Measurements from ENCODE around the gene DHX29.

DNA sequence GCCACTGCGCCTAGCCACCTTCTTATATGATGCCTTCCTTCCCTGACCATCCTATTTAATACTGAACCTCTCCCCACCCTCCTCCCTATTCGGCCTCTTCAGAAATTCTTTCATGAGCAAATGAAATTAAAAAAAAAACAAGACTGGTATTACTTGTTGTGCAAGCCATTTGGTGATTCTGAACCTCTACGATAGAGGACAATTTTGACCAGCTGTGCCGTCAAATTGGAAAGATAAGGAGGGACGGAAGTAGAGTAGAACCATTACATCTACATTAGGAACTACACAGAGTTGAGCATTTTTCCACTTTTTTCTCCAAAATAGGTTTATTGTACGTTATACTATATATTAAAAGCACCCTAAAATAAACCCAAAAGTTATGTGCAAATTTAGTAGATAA is 2.9 kb downstream of the DHX29 start:
- TF ChIP-seq ZNF324 (tag by site-specific recombination; IDR thresholded peaks at IDR 0.05): no peak
- TF ChIP-seq, protein P1, sequence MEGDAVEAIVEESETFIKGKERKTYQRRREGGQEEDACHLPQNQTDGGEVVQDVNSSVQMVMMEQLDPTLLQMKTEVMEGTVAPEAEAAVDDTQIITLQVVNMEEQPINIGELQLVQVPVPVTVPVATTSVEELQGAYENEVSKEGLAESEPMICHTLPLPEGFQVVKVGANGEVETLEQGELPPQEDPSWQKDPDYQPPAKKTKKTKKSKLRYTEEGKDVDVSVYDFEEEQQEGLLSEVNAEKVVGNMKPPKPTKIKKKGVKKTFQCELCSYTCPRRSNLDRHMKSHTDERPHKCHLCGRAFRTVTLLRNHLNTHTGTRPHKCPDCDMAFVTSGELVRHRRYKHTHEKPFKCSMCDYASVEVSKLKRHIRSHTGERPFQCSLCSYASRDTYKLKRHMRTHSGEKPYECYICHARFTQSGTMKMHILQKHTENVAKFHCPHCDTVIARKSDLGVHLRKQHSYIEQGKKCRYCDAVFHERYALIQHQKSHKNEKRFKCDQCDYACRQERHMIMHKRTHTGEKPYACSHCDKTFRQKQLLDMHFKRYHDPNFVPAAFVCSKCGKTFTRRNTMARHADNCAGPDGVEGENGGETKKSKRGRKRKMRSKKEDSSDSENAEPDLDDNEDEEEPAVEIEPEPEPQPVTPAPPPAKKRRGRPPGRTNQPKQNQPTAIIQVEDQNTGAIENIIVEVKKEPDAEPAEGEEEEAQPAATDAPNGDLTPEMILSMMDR (tag by site-specific recombination; IDR thresholded peaks at IDR 0.05): no peak
- TF ChIP-seq, protein P2, sequence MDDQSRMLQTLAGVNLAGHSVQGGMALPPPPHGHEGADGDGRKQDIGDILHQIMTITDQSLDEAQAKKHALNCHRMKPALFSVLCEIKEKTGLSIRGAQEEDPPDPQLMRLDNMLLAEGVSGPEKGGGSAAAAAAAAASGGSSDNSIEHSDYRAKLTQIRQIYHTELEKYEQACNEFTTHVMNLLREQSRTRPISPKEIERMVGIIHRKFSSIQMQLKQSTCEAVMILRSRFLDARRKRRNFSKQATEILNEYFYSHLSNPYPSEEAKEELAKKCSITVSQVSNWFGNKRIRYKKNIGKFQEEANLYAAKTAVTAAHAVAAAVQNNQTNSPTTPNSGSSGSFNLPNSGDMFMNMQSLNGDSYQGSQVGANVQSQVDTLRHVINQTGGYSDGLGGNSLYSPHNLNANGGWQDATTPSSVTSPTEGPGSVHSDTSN (CRISPR knock-in tag; IDR thresholded peaks at IDR 0.05): no peak
- no peak for TF ChIP-seq ZNF140 (tag by site-specific recombination; IDR thresholded peaks at IDR 0.05)
- TF ChIP-seq, protein P3, sequence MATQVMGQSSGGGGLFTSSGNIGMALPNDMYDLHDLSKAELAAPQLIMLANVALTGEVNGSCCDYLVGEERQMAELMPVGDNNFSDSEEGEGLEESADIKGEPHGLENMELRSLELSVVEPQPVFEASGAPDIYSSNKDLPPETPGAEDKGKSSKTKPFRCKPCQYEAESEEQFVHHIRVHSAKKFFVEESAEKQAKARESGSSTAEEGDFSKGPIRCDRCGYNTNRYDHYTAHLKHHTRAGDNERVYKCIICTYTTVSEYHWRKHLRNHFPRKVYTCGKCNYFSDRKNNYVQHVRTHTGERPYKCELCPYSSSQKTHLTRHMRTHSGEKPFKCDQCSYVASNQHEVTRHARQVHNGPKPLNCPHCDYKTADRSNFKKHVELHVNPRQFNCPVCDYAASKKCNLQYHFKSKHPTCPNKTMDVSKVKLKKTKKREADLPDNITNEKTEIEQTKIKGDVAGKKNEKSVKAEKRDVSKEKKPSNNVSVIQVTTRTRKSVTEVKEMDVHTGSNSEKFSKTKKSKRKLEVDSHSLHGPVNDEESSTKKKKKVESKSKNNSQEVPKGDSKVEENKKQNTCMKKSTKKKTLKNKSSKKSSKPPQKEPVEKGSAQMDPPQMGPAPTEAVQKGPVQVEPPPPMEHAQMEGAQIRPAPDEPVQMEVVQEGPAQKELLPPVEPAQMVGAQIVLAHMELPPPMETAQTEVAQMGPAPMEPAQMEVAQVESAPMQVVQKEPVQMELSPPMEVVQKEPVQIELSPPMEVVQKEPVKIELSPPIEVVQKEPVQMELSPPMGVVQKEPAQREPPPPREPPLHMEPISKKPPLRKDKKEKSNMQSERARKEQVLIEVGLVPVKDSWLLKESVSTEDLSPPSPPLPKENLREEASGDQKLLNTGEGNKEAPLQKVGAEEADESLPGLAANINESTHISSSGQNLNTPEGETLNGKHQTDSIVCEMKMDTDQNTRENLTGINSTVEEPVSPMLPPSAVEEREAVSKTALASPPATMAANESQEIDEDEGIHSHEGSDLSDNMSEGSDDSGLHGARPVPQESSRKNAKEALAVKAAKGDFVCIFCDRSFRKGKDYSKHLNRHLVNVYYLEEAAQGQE (tag by site-specific recombination; IDR thresholded peaks at IDR 0.05): no peak

Measured in HEK293 (cell line).